ENCODE measurements around the gene CD2BP2.

- TF ChIP-seq CTCF (IDR thresholded peaks at IDR 0.05) (no peak), EZH2 (IDR thresholded peaks at IDR 0.05; ENCODE audit: borderline replicate concordance, insufficient read depth, low read depth, low read length, poor library complexity, severe bottlenecking) (no peak)
These were observed 41.9 kb upstream of the CD2BP2 start for GRCh38 chr16:30397056-30397455.

All from B cell (primary cell).